Upper lobe of left lung (tissue), 6 donors: ENCODE results near the gene LRP4. TPM values are rescaled to one million over a fixed set of nuclear protein-coding genes. Genes with fewer than 3 reads are reported as not detected.

ENCODE experiments used
- ATAC-seq, 2 donors: fragments of 200-7000 bp; cut with Tn5 transposase; one replicate each; pipeline ENCODE4 v1.9.1; 2022; ENCODE audit warnings: mild to moderate bottlenecking in 2 of 2, moderate library complexity in 2 of 2; ENCODE audit not compliant: low FRiP score in 2 of 2
- DNase-seq, 2 donors: peaks; one replicate each; pipeline ENCODE4 v3.0.0-alpha.2; 2019 to 2020
- H3K27ac ChIP-seq, 4 donors: fragments of 200-600 bp; sonication (generic); one replicate each; pipeline ENCODE4 v1.5.1; 2016 to 2019
- H3K27me3 ChIP-seq, 4 donors: fragments of 200-600 bp; sonication (generic); one replicate each; pipeline ENCODE4 v1.5.1; 2017 to 2019
- H3K36me3 ChIP-seq, 4 donors: fragments of 200-600 bp; sonication (generic); one replicate each; pipeline ENCODE4 v1.5.1; 2016 to 2019
- H3K4me1 ChIP-seq, 4 donors: fragments of 200-600 bp; sonication (generic); one replicate each; pipeline ENCODE4 v1.5.1; 2018 to 2019
- H3K4me3 ChIP-seq, 4 donors: fragments of 200-600 bp; sonication (generic); one replicate each; pipeline ENCODE4 v1.5.1; 2017 to 2019; ENCODE audit warnings: mild to moderate bottlenecking in 2 of 4, moderate library complexity in 1 of 4
- H3K9me3 ChIP-seq, 4 donors: fragments of 200-600 bp; sonication (generic); one replicate each; pipeline ENCODE4 v1.5.1; 2018 to 2019
- EP300 ChIP-seq, 4 donors: sonication (generic); formaldehyde crosslinking; IDR thresholded peaks; one replicate each; pipeline ENCODE4 v1.5.1; 2017; ENCODE audit warnings: antibody characterized with exemption in 4 of 4, control low read depth in 2 of 4
- POLR2A ChIP-seq, 4 donors: fragments of 450-650 bp; IDR thresholded peaks; one replicate each; pipeline ENCODE4 v1.5.1; 2016 to 2017; ENCODE audit warnings: antibody characterized with exemption in 4 of 4, mild to moderate bottlenecking in 2 of 4
- POLR2AphosphoS5 ChIP-seq, 2 donors: sonication (generic); formaldehyde crosslinking; IDR thresholded peaks; one replicate each; pipeline ENCODE4 v1.5.1; 2017; ENCODE audit warnings: antibody characterized with exemption in 2 of 2
- WGBS, 2 donors: methylation state at CpG; one replicate each; pipeline ENCODE4 v1.1.5; 2017 to 2018; 5-methylcytosine and 5-hydroxymethylcytosine counted together
- total RNA-seq, 6 donors: library from RNA; depleted of rRNA in 4 of 6; stranded (reverse); fragments of >200 nt in 4 of 6; gene quantifications; one replicate each; pipeline versions ENCODE4 v1.1.0 to v1.2.1, GENCODE V29; 2016 to 2021
- TF ChIP-seq, protein P1 (sequence below), 6 experiments: fragments of 450-650 bp in 4 of 6; fragments of 200-600 bp in 2 of 6; sonication (generic) in 2 of 6; IDR thresholded peaks; one replicate each; pipeline ENCODE4 v1.5.1; 2016 to 2019; ENCODE audit warnings: antibody characterized with exemption in 6 of 6
- donor health status: DM: no; HTN: no; CAD: no; lungs with moderate emphysema.
- donor health status: DM: no; HTN: yes; CAD: no; lungs with severe emphysema.

Gene LRP4
- total RNA-seq, 6 donors from 2014 or later = 2.6 to 8.8 (median 5.2) TPM

DNA sequence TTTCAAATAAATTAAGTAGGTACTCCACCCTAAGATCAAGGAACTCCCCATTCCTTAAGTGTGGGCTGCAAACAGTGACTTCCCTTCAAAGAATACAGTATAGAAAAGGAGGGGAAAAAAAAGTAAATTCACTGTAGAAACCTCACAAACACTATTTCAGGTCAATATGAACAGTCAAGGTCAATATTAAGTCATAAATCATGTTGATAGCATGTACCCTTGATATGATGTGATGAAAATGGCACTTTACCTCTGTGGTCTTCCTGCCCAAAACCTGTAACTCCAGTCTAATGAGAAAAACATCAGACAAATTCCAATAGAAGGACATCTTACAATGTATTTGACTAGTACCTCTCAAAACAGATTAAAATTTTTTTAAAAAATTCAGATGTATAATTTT is 80.5 kb downstream of the LRP4 start:
- no peak for ATAC-seq
- peaks cover 0 to 12% (median 4%) of the 10 kb centered on the region in 4 donors for H3K4me1 ChIP-seq
- no peaks in the 10 kb centered on the region for H3K9me3 ChIP-seq
- no peak overlapping the region for H3K4me3 ChIP-seq
- H3K27me3 ChIP-seq = no peaks in the 10 kb centered on the region
- no peaks in the 10 kb centered on the region for H3K36me3 ChIP-seq
- DNase-seq = no peak
- TF ChIP-seq POLR2AphosphoS5 (IDR thresholded peaks at IDR 0.05) (no peak), EP300 (IDR thresholded peaks at IDR 0.05) (no peak), POLR2A (IDR thresholded peaks at IDR 0.05) (no peak)
- TF ChIP-seq, protein P1, sequence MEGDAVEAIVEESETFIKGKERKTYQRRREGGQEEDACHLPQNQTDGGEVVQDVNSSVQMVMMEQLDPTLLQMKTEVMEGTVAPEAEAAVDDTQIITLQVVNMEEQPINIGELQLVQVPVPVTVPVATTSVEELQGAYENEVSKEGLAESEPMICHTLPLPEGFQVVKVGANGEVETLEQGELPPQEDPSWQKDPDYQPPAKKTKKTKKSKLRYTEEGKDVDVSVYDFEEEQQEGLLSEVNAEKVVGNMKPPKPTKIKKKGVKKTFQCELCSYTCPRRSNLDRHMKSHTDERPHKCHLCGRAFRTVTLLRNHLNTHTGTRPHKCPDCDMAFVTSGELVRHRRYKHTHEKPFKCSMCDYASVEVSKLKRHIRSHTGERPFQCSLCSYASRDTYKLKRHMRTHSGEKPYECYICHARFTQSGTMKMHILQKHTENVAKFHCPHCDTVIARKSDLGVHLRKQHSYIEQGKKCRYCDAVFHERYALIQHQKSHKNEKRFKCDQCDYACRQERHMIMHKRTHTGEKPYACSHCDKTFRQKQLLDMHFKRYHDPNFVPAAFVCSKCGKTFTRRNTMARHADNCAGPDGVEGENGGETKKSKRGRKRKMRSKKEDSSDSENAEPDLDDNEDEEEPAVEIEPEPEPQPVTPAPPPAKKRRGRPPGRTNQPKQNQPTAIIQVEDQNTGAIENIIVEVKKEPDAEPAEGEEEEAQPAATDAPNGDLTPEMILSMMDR (IDR thresholded peaks at IDR 0.05) = no peak
- no peak overlapping the region for H3K27ac ChIP-seq

DNA sequence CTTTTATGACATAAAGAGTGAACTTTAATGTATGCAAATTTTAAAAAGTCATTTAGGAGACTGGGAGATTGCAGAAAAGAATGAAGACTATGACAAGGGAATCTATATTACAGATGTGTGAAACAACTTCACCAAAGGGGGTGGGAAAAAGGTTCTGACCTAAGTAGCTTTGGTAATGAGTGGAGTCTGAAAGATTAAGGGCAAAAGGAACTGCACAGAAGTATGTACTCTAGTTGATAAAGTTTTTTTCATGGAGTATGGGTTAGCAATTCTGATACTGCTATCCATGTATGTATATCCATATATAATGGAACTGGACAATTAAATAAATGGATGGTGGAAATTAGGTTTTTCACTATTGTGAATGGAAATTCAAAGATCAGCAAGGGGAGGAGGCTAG is 81.5 kb downstream of the LRP4 start:
- no peaks in the 10 kb centered on the region for H3K36me3 ChIP-seq
- TF ChIP-seq POLR2A (IDR thresholded peaks at IDR 0.05) = no peak
- no peak overlapping the region for H3K27ac ChIP-seq
- peaks cover 0 to 12% (median 4%) of the 10 kb centered on the region in 4 donors for H3K4me1 ChIP-seq
- DNase-seq = no peak
- H3K4me3 ChIP-seq = no peak overlapping the region
- no peak for ATAC-seq
- no peaks in the 10 kb centered on the region for H3K9me3 ChIP-seq
- H3K27me3 ChIP-seq = no peaks in the 10 kb centered on the region

GRCh38 chr11:46836431-46836830 is 81.9 kb downstream of the LRP4 start:
- Histone ChIP-seq H3K4me3 (no peak overlapping the region), H3K27ac (no peak overlapping the region), H3K9me3 (no peaks in the 10 kb centered on the region), H3K27me3 (no peaks in the 10 kb centered on the region), H3K36me3 (no peaks in the 10 kb centered on the region), H3K4me1 (peaks cover 0 to 12% (median 4%) of the 10 kb centered on the region in 4 donors)
- WGBS, 2 donors = 88 to 95% methylated on average over 1 of the region's 1 CpG
- DNase-seq = no peak
- TF ChIP-seq EP300 (IDR thresholded peaks at IDR 0.05) (no peak), POLR2A (IDR thresholded peaks at IDR 0.05) (no peak), POLR2AphosphoS5 (IDR thresholded peaks at IDR 0.05) (no peak)
- TF ChIP-seq, protein P1 (IDR thresholded peaks at IDR 0.05) = no peak
- no peak for ATAC-seq

DNA sequence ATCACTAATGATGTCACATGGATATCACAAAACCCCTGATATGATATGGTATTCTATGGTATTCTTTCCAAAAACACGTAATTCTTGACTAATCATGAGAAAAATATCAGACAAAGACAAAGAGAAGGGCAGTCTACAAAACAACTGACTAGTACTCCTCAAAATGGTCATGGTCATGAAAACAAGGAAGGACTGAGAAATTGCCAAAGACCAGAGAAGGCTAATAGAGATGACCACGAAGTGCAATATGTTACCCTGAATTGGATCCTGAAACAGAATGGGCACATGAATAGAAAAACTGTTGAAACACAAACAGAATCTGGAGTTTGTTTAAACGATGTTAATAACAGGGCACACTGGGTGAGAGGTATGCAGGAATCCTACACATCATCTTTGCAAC is 82.5 kb downstream of the LRP4 start:
- Histone ChIP-seq H3K36me3 (no peaks in the 10 kb centered on the region), H3K4me3 (no peak overlapping the region), H3K27ac (no peak overlapping the region), H3K9me3 (no peaks in the 10 kb centered on the region), H3K27me3 (no peaks in the 10 kb centered on the region), H3K4me1 (peaks cover 0 to 12% (median 4%) of the 10 kb centered on the region in 4 donors)
- 69 to 71% methylated on average over 3 of the region's 3 CpGs for WGBS, 2 donors
- no peak for DNase-seq
- ATAC-seq = no peak
- TF ChIP-seq POLR2AphosphoS5 (IDR thresholded peaks at IDR 0.05) (no peak), POLR2A (IDR thresholded peaks at IDR 0.05) (no peak), EP300 (IDR thresholded peaks at IDR 0.05) (no peak)
- TF ChIP-seq, protein P1 (IDR thresholded peaks at IDR 0.05) = no peak

DNA sequence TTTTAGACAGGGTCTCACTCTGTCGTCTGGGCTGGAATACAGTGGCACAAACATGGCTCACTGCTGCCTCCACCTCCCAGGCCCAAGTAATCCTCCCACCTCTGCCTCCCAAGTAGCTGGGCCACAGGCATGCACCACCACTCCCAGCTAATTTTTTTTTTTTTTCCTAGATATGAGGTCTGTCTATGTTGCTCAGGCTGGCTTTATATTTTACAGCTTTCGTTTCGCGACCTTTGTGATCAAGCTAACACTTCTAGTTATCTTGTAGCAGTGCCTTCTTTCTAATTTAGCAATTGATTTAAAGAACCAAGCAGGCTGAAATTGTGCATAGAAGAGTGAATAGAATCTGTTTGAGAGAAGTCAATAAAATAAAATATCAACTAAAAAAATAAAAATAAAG is 83.5 kb downstream of the LRP4 start:
- no peaks in the 10 kb centered on the region for H3K9me3 ChIP-seq
- H3K36me3 ChIP-seq = no peaks in the 10 kb centered on the region
- 98 to 99% methylated on average over 4 of the region's 4 CpGs for WGBS, 2 donors
- ATAC-seq (no peak), DNase-seq (no peak)
- no peaks in the 10 kb centered on the region for H3K27me3 ChIP-seq
- TF ChIP-seq POLR2AphosphoS5 (IDR thresholded peaks at IDR 0.05) (no peak), EP300 (IDR thresholded peaks at IDR 0.05) (no peak), POLR2A (IDR thresholded peaks at IDR 0.05) (no peak)
- TF ChIP-seq, protein P1 (IDR thresholded peaks at IDR 0.05) = no peak
- H3K27ac ChIP-seq = no peak overlapping the region
- no peak overlapping the region for H3K4me3 ChIP-seq
- H3K4me1 ChIP-seq = peaks cover 0 to 12% (median 4%) of the 10 kb centered on the region in 4 donors
